ENCODE results near the gene UNC5A. TPM values are rescaled to one million over a fixed set of nuclear protein-coding genes. Genes with fewer than 3 reads are reported as not detected.

The UNC5A gene
- total RNA-seq, 3 donors from 2014 or later (not counting 1 experiment from before 2014, with no cell fraction given) = not detected

DNA sequence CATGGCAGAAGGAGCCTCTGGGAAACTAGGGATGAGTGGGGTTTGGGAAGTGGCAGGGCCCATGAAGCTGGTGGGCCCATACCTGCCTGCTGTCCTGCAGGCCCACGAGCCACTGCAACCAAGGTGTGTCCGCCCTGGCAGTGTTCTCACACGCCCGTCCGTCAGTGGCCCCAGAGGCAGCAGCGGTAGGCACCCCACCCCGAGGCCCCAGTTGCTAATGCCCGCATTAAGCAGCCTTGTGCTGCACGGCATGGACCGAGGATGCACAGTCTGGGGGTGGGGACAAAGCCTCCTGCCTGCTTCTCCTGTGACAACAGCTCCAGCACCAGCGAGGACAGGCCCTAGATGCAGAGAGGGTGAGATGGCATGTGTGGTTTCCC is 47.5 kb downstream of the UNC5A start:
- Mint-ChIP-seq H3K9me3 (no peaks in the 10 kb centered on the region), H3K27me3 (ENCODE audit: low read depth in 2 of 2) (peaks cover 9 to 13% of the 10 kb centered on the region in 2 donors), H3K4me3 (no peak overlapping the region), H3K27ac (no peak overlapping the region), H3K4me1 (no peaks in the 10 kb centered on the region), H3K36me3 (no peaks in the 10 kb centered on the region)
- Histone ChIP-seq H3K9me3 (ENCODE audit: control insufficient read depth, insufficient read depth, low read length) (no peaks in the 10 kb centered on the region), H3K27me3 (ENCODE audit: control insufficient read depth, insufficient read depth, low read length) (no peaks in the 10 kb centered on the region), H3K36me3 (ENCODE audit: control insufficient read depth, insufficient read depth, low read length) (no peaks in the 10 kb centered on the region), H3K27ac (ENCODE audit: low read length) (no peak overlapping the region), H3K4me1 (ENCODE audit: control insufficient read depth, insufficient read depth, low read length) (no peaks in the 10 kb centered on the region), H3K4me3 (ENCODE audit: low read length) (no peak overlapping the region)
- TF ChIP-seq, protein P1, sequence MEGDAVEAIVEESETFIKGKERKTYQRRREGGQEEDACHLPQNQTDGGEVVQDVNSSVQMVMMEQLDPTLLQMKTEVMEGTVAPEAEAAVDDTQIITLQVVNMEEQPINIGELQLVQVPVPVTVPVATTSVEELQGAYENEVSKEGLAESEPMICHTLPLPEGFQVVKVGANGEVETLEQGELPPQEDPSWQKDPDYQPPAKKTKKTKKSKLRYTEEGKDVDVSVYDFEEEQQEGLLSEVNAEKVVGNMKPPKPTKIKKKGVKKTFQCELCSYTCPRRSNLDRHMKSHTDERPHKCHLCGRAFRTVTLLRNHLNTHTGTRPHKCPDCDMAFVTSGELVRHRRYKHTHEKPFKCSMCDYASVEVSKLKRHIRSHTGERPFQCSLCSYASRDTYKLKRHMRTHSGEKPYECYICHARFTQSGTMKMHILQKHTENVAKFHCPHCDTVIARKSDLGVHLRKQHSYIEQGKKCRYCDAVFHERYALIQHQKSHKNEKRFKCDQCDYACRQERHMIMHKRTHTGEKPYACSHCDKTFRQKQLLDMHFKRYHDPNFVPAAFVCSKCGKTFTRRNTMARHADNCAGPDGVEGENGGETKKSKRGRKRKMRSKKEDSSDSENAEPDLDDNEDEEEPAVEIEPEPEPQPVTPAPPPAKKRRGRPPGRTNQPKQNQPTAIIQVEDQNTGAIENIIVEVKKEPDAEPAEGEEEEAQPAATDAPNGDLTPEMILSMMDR (IDR thresholded peaks at IDR 0.05) = no peak
- intact Hi-C loops (cut with micrococcal nuclease) = no loop called here
- ATAC-seq (no peak), DNase-seq (no peak)
- WGBS (ENCODE audit: insufficient coverage) = 81% methylated on average over 11 of the region's 11 CpGs

DNA sequence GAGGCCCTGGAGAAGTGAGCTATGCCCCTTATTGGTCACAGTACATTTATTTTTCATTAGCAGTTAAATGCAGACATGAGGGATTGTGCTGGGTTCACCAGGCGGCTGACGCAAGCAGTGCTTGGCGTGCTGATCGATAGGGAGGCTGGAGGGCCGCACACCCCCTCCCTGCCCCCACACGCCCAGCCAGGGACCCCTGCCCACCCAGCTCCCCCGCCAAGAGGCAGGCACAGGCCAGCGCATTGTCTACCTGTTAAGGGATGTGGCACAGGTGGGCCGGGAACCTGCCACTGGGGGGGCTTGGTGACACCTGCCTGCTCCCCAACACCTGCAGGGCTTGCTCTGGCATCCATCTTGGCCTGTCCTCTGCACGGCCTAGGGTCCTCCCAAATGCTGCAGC is 49.6 kb downstream of the UNC5A start:
- Mint-ChIP-seq H3K9me3 (no peaks in the 10 kb centered on the region), H3K36me3 (no peaks in the 10 kb centered on the region), H3K4me1 (peaks cover 0 to 3% of the 10 kb centered on the region in 2 donors), H3K27me3 (ENCODE audit: low read depth in 2 of 2) (peaks cover 14 to 17% of the 10 kb centered on the region in 2 donors), H3K27ac (no peak overlapping the region), H3K4me3 (no peak overlapping the region)
- Histone ChIP-seq H3K36me3 (ENCODE audit: control insufficient read depth, insufficient read depth, low read length) (no peaks in the 10 kb centered on the region), H3K4me1 (ENCODE audit: control insufficient read depth, insufficient read depth, low read length) (no peaks in the 10 kb centered on the region), H3K4me3 (ENCODE audit: low read length) (no peak overlapping the region), H3K27me3 (ENCODE audit: control insufficient read depth, insufficient read depth, low read length) (peaks cover 3% of the 10 kb centered on the region), H3K9me3 (ENCODE audit: control insufficient read depth, insufficient read depth, low read length) (no peaks in the 10 kb centered on the region), H3K27ac (ENCODE audit: low read length) (no peak overlapping the region)
- TF ChIP-seq, protein P1 (IDR thresholded peaks at IDR 0.05) = no peak
- intact Hi-C loops (cut with micrococcal nuclease) = no loop called here
- no peak for ATAC-seq
- WGBS (ENCODE audit: insufficient coverage) = 71% methylated on average over 10 of the region's 10 CpGs
- DNase-seq = no peak

GRCh38 chr5:176860381-176860780 is 50.0 kb downstream of the UNC5A start:
- no peaks in the 10 kb centered on the region for H3K4me1 ChIP-seq (ENCODE audit: control insufficient read depth, insufficient read depth, low read length)
- H3K4me1 Mint-ChIP-seq = peaks cover 0 to 3% of the 10 kb centered on the region in 2 donors
- no peaks in the 10 kb centered on the region for H3K36me3 Mint-ChIP-seq
- no peaks in the 10 kb centered on the region for H3K36me3 ChIP-seq (ENCODE audit: control insufficient read depth, insufficient read depth, low read length)
- no peak overlapping the region for H3K27ac Mint-ChIP-seq
- H3K9me3 Mint-ChIP-seq = no peaks in the 10 kb centered on the region
- no peak for DNase-seq
- TF ChIP-seq, protein P1 (IDR thresholded peaks at IDR 0.05) = no peak
- no peak overlapping the region for H3K4me3 Mint-ChIP-seq
- peaks cover 16 to 19% of the 10 kb centered on the region in 2 donors for H3K27me3 Mint-ChIP-seq (ENCODE audit: low read depth in 2 of 2)
- intact Hi-C loops (cut with micrococcal nuclease) = no loop called here
- peak in 1 of 3 donors; percentile 12 for ATAC-seq
- peaks cover 6% of the 10 kb centered on the region for H3K27me3 ChIP-seq (ENCODE audit: control insufficient read depth, insufficient read depth, low read length)
- no peaks in the 10 kb centered on the region for H3K9me3 ChIP-seq (ENCODE audit: control insufficient read depth, insufficient read depth, low read length)
- no peak overlapping the region for H3K27ac ChIP-seq (ENCODE audit: low read length)
- H3K4me3 ChIP-seq (ENCODE audit: low read length) = no peak overlapping the region
- WGBS (ENCODE audit: insufficient coverage) = 79% methylated on average over 11 of the region's 11 CpGs

DNA sequence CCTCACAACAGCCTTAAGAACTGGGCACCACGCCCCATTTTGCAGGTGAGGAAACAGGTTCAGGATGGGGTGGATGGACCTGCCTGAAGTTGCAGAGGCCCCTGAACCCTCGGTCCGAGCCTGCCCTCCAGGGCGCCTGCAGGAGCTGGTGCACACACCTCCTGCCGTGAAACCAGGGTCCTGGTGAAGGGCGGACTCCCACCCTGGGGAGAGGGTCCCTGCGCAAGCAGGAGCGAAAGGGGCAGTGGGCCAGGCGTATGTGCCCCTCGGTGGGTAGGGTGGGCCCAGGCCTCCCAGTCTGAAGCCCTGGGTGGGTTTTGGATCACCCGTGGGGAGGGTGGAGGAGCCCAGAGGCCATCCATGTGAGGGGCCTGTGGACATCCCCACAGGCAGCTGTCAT is 50.9 kb downstream of the UNC5A start:
- ATAC-seq (no peak), DNase-seq (no peak)
- no peaks in the 10 kb centered on the region for H3K36me3 ChIP-seq (ENCODE audit: control insufficient read depth, insufficient read depth, low read length)
- H3K9me3 Mint-ChIP-seq = no peaks in the 10 kb centered on the region
- H3K4me1 ChIP-seq (ENCODE audit: control insufficient read depth, insufficient read depth, low read length) = no peaks in the 10 kb centered on the region
- WGBS (ENCODE audit: insufficient coverage) = 82% methylated on average over 11 of the region's 11 CpGs
- peaks cover 14% of the 10 kb centered on the region for H3K27me3 ChIP-seq (ENCODE audit: control insufficient read depth, insufficient read depth, low read length)
- TF ChIP-seq, protein P1 (IDR thresholded peaks at IDR 0.05) = no peak
- no peak overlapping the region for H3K27ac ChIP-seq (ENCODE audit: low read length)
- H3K27ac Mint-ChIP-seq = no peak overlapping the region
- H3K27me3 Mint-ChIP-seq (ENCODE audit: low read depth in 2 of 2) = peaks cover 23% of the 10 kb centered on the region in 2 donors
- no peaks in the 10 kb centered on the region for H3K36me3 Mint-ChIP-seq
- peaks cover 0 to 3% of the 10 kb centered on the region in 2 donors for H3K4me1 Mint-ChIP-seq
- intact Hi-C loops (cut with micrococcal nuclease) = no loop called here
- no peak overlapping the region for H3K4me3 ChIP-seq (ENCODE audit: low read length)
- no peaks in the 10 kb centered on the region for H3K9me3 ChIP-seq (ENCODE audit: control insufficient read depth, insufficient read depth, low read length)
- H3K4me3 Mint-ChIP-seq = no peak overlapping the region

Data from natural killer cell (primary cell).